ENCODE measurements around the gene ERC2.

Gene ERC2

DNA sequence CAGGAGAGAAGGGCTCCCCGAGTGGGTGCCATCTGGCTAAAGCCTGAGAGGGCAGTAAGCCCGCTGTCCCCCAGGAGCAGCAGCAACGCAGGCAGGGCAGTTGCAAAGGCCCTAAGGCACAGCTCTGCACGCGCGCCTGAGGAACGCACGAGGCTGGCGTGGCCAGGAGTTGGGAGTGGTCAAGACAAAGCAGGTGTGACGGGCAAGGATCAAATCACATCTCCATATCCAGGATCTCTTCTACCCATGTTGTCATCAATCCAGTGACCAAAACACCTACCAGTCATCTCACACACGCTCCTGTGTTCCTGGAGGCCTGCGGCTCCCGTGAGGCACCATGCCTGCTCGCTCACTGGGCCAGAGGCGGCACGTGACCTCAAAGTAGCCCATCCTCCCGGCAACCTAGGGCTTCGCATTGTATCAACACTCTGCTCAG, 59.5 kb downstream of the ERC2 start:
- H3K36me3 ChIP-seq (ENCODE audit: control insufficient read depth, insufficient read depth, low read length): no peaks in the 10 kb centered on the region
- no peak overlapping the region for H3K4me3 ChIP-seq (ENCODE audit: extremely low read depth, insufficient read depth, low read length, poor library complexity, severe bottlenecking)
- no peaks in the 10 kb centered on the region for H3K4me1 ChIP-seq (ENCODE audit: control insufficient read depth, insufficient read depth, low read length, poor library complexity, severe bottlenecking)
- WGBS, 2 experiments (ENCODE audit: insufficient coverage in 2 of 2): 92 to 97% methylated on average over 15 to 17 of the region's 18 CpGs
- no peaks in the 10 kb centered on the region for H3K9me3 ChIP-seq (ENCODE audit: control insufficient read depth, low read length)
- H3K27ac ChIP-seq (ENCODE audit: low read depth, low read length, severe bottlenecking): no peak overlapping the region

- Histone ChIP-seq H3K4me1 (ENCODE audit: control insufficient read depth, insufficient read depth, low read length, poor library complexity, severe bottlenecking) (no peaks in the 10 kb centered on the region), H3K4me3 (ENCODE audit: extremely low read depth, insufficient read depth, low read length, poor library complexity, severe bottlenecking) (no peak overlapping the region), H3K9me3 (ENCODE audit: control insufficient read depth, low read length) (no peaks in the 10 kb centered on the region), H3K36me3 (ENCODE audit: control insufficient read depth, insufficient read depth, low read length) (no peaks in the 10 kb centered on the region), H3K27ac (ENCODE audit: low read depth, low read length, severe bottlenecking) (no peak overlapping the region)
- 100% methylated on average over 1 of the region's 4 CpGs; no CpG with 5 or more reads in 1 of the 2 experiments for WGBS, 2 experiments (ENCODE audit: insufficient coverage in 2 of 2)
These were observed 61.3 kb downstream of the ERC2 start for GRCh38 chr3:56406826-56407515.

DNA sequence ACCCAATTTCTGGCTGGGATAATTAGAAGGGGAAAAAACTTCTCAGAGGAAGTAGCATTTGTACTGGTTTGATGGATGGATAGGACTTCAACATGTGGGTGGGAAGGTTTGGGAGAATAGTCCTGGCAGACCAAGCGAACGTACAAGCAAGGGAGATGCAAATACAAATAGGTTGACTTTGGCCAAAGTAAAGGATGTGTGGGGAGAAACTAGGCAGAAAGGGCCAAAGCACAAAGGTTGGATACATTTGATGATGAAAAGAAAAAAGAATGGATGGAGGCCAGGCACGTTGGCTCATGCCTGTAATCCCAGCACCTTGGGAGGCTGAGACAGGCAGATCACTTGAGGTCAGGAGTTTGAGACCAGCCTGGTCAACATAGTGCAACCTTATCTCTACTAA, 63.4 kb downstream of the ERC2 start:
- H3K9me3 ChIP-seq (ENCODE audit: control insufficient read depth, low read length): no peaks in the 10 kb centered on the region
- no peaks in the 10 kb centered on the region for H3K36me3 ChIP-seq (ENCODE audit: control insufficient read depth, insufficient read depth, low read length)
- 83 to 89% methylated on average over 3 of the region's 3 CpGs for WGBS, 2 experiments (ENCODE audit: insufficient coverage in 2 of 2)

DNA sequence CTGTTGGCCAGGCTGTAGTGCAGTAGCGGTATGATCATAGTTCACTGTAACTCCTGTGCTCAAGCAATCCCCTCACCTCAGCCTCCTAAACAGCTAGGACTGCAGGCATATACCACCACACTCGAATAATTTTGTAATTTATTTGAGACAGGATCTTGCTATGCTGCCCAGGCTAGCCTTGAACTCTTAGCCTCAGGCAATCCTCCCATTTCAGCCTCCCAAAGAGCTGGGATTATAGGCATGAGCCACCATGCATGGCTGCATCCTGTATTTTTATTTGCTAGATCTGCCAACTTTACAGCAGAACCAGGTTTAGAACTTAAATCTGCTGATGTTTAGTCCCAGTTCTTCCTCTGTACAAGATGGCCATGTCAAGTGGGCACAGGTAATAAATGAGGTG, 69.6 kb downstream of the ERC2 start:
- Histone ChIP-seq H3K9me3 (ENCODE audit: control insufficient read depth, low read length) (peaks cover 3% of the 10 kb centered on the region), H3K36me3 (ENCODE audit: control insufficient read depth, insufficient read depth, low read length) (no peaks in the 10 kb centered on the region), H3K4me1 (ENCODE audit: control insufficient read depth, insufficient read depth, low read length, poor library complexity, severe bottlenecking) (no peaks in the 10 kb centered on the region), H3K27ac (ENCODE audit: low read depth, low read length, severe bottlenecking) (no peak overlapping the region), H3K4me3 (ENCODE audit: extremely low read depth, insufficient read depth, low read length, poor library complexity, severe bottlenecking) (no peak overlapping the region)
- WGBS, 2 experiments (ENCODE audit: insufficient coverage in 2 of 2): 50% methylated on average over 1 of the region's 2 CpGs; no CpG with 5 or more reads in 1 of the 2 experiments

More for the DNA sequence above, 63.4 kb downstream of the ERC2 start:
- H3K27ac ChIP-seq (ENCODE audit: low read depth, low read length, severe bottlenecking): no peak overlapping the region
- H3K4me1 ChIP-seq (ENCODE audit: control insufficient read depth, insufficient read depth, low read length, poor library complexity, severe bottlenecking): no peaks in the 10 kb centered on the region
- H3K4me3 ChIP-seq (ENCODE audit: extremely low read depth, insufficient read depth, low read length, poor library complexity, severe bottlenecking): no peak overlapping the region

DNA sequence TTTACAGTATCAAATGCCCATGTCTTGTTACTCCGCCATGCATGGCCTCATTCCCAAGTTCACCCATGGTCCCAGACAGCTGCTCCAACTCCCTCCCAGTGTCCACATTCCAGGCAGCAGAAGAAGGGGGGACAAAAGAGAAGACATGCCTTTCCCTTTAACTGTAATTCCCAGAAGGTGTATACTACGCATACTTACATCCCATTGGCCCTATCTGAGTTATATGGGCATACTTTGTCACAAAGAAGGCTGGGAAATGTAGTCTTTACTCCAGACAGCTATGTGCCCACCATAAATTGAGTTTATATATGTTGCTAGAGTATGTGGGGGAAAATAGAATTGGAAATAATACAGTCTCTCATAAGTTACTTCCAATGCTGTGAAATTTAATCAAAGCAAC, 70.5 kb downstream of the ERC2 start:
- peaks cover 3% of the 10 kb centered on the region for H3K9me3 ChIP-seq (ENCODE audit: control insufficient read depth, low read length)
- WGBS, 2 experiments (ENCODE audit: insufficient coverage in 2 of 2): no CpG with 5 or more reads among the region's 2 CpGs
- no peaks in the 10 kb centered on the region for H3K36me3 ChIP-seq (ENCODE audit: control insufficient read depth, insufficient read depth, low read length)
- H3K4me3 ChIP-seq (ENCODE audit: extremely low read depth, insufficient read depth, low read length, poor library complexity, severe bottlenecking): no peak overlapping the region
- no peak overlapping the region for H3K27ac ChIP-seq (ENCODE audit: low read depth, low read length, severe bottlenecking)
- H3K4me1 ChIP-seq (ENCODE audit: control insufficient read depth, insufficient read depth, low read length, poor library complexity, severe bottlenecking): no peaks in the 10 kb centered on the region

DNA sequence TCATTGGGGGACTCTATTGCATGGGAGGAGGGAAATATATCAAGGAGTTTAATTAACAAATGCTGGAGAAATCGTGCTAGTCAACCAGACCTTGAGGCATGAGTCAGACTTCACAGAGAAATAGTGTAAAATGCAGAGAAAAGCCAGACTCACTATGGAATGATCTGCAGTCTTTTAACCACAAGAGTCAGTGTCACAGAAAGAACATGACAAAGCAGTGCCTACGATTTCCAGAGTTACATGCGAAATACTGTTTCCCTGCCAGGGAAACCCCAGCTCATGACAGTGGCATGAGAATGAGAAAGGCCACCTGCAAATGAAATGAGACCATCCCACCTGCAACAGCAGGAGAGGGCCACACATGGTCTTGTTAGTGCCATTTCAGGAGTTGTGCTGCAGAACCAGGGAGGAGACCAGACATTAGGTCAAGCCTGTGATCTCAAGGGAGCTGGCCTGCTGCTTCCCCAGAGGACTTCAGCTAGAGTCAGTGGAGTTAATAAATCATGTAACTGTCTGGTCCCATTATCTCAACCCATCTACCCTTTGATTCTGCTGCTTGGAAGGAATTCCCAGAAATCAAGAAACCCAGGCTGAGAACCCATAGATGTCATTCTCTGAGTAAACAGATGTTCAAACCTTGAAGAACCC, 79.0 kb downstream of the ERC2 start:
- H3K27ac ChIP-seq (ENCODE audit: low read depth, low read length, severe bottlenecking): peak overlapping the region; percentile 91
- H3K9me3 ChIP-seq (ENCODE audit: control insufficient read depth, low read length): no peaks in the 10 kb centered on the region
- H3K4me3 ChIP-seq (ENCODE audit: extremely low read depth, insufficient read depth, low read length, poor library complexity, severe bottlenecking): no peak overlapping the region
- H3K36me3 ChIP-seq (ENCODE audit: control insufficient read depth, insufficient read depth, low read length): no peaks in the 10 kb centered on the region
- WGBS, 2 experiments (ENCODE audit: insufficient coverage in 2 of 2): 97 to 100% methylated on average over 2 to 3 of the region's 3 CpGs
- no peaks in the 10 kb centered on the region for H3K4me1 ChIP-seq (ENCODE audit: control insufficient read depth, insufficient read depth, low read length, poor library complexity, severe bottlenecking)

GRCh38 chr3:56383092-56383491, 85.2 kb downstream of the ERC2 start:
- no peak overlapping the region for H3K4me3 ChIP-seq (ENCODE audit: extremely low read depth, insufficient read depth, low read length, poor library complexity, severe bottlenecking)
- no peaks in the 10 kb centered on the region for H3K36me3 ChIP-seq (ENCODE audit: control insufficient read depth, insufficient read depth, low read length)
- H3K4me1 ChIP-seq (ENCODE audit: control insufficient read depth, insufficient read depth, low read length, poor library complexity, severe bottlenecking): no peaks in the 10 kb centered on the region
- no peaks in the 10 kb centered on the region for H3K9me3 ChIP-seq (ENCODE audit: control insufficient read depth, low read length)
- 83 to 90% methylated on average over 2 to 3 of the region's 3 CpGs for WGBS, 2 experiments (ENCODE audit: insufficient coverage in 2 of 2)
- no peak overlapping the region for H3K27ac ChIP-seq (ENCODE audit: low read depth, low read length, severe bottlenecking)

DNA sequence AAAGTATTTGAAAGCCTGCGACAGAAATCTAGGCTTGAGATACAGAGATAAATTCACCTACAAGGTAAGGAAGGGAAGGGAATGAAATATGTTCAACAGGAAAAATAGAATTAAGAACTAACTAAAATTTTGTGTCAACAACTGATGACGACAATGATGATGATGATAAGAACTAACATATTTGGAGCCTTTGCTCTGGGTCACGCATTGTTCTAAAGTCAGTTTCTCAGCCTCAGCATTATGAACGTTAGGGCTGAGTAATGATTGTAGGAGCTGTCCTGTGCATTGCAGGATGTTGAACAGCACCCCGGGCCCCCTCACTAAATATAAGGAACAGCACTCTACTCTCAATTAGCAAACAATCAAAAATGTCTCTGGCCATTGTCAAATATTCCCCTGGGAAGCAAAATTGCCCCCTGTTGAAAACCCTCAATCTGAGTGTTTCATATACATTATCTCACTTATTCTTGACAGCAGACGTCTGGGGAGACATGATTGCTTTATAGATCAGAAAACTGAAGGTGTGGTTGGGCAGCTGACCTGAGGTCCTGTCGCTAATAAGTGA, 88.5 kb downstream of the ERC2 start:
- H3K36me3 ChIP-seq (ENCODE audit: control insufficient read depth, insufficient read depth, low read length): no peaks in the 10 kb centered on the region
- no peak overlapping the region for H3K4me3 ChIP-seq (ENCODE audit: extremely low read depth, insufficient read depth, low read length, poor library complexity, severe bottlenecking)
- 81 to 94% methylated on average over 3 of the region's 7 CpGs for WGBS, 2 experiments (ENCODE audit: insufficient coverage in 2 of 2)
- H3K4me1 ChIP-seq (ENCODE audit: control insufficient read depth, insufficient read depth, low read length, poor library complexity, severe bottlenecking): no peaks in the 10 kb centered on the region
- no peak overlapping the region for H3K27ac ChIP-seq (ENCODE audit: low read depth, low read length, severe bottlenecking)
- H3K9me3 ChIP-seq (ENCODE audit: control insufficient read depth, low read length): peaks cover 8% of the 10 kb centered on the region

GRCh38 chr3:56375654-56376053, 92.6 kb downstream of the ERC2 start:
- no peaks in the 10 kb centered on the region for H3K36me3 ChIP-seq (ENCODE audit: control insufficient read depth, insufficient read depth, low read length)
- H3K4me1 ChIP-seq (ENCODE audit: control insufficient read depth, insufficient read depth, low read length, poor library complexity, severe bottlenecking): no peaks in the 10 kb centered on the region
- no peak overlapping the region for H3K4me3 ChIP-seq (ENCODE audit: extremely low read depth, insufficient read depth, low read length, poor library complexity, severe bottlenecking)
- WGBS, 2 experiments (ENCODE audit: insufficient coverage in 2 of 2): 94 to 100% methylated on average over 2 to 3 of the region's 3 CpGs
- no peak overlapping the region for H3K27ac ChIP-seq (ENCODE audit: low read depth, low read length, severe bottlenecking)
- peaks cover 8% of the 10 kb centered on the region for H3K9me3 ChIP-seq (ENCODE audit: control insufficient read depth, low read length)

GRCh38 chr3:56373386-56373785, 94.9 kb downstream of the ERC2 start:
- Histone ChIP-seq H3K4me1 (ENCODE audit: control insufficient read depth, insufficient read depth, low read length, poor library complexity, severe bottlenecking) (no peaks in the 10 kb centered on the region), H3K9me3 (ENCODE audit: control insufficient read depth, low read length) (peaks cover 8% of the 10 kb centered on the region), H3K27ac (ENCODE audit: low read depth, low read length, severe bottlenecking) (no peak overlapping the region), H3K4me3 (ENCODE audit: extremely low read depth, insufficient read depth, low read length, poor library complexity, severe bottlenecking) (no peak overlapping the region), H3K36me3 (ENCODE audit: control insufficient read depth, insufficient read depth, low read length) (no peaks in the 10 kb centered on the region)
- WGBS, 2 experiments (ENCODE audit: insufficient coverage in 2 of 2): no CpG with 5 or more reads among the region's 1 CpG
